Esophagus squamous epithelium (tissue), 5 donors: ENCODE data around the gene GABRG3. TPM values are rescaled to one million over a fixed set of nuclear protein-coding genes. Genes with fewer than 3 reads are reported as not detected.

Experiments used
- DNase-seq: peaks from one replicate; lab custom pipeline; 2025; lab: John Stamatoyannopoulos, UW
- H3K27ac ChIP-seq, 4 donors: fragments of 200-600 bp; sonication (generic); one replicate each; pipeline ENCODE4 v1.5.1; 2016 to 2019; ENCODE audit warnings: mild to moderate bottlenecking in 1 of 4
- H3K27me3 ChIP-seq, 4 donors: fragments of 200-600 bp; sonication (generic); 1 replicate in 3 of 4; 2 replicates in 1 of 4; pipeline versions ENCODE4 v1.5.1 to v1.6.0; 2017 to 2021; ENCODE audit warnings: antibody characterized with exemption in 1 of 4
- H3K36me3 ChIP-seq, 3 donors: fragments of 200-600 bp; sonication (generic); one replicate each; pipeline ENCODE4 v1.5.1; 2016 to 2019
- H3K4me1 ChIP-seq, 3 donors: fragments of 200-600 bp; sonication (generic); one replicate each; pipeline ENCODE4 v1.5.1; 2017 to 2019
- H3K4me3 ChIP-seq, 4 donors: fragments of 200-600 bp; sonication (generic); 1 replicate in 3 of 4; 2 replicates in 1 of 4; pipeline ENCODE4 v1.5.1; 2016 to 2019; ENCODE audit warnings: mild to moderate bottlenecking in 2 of 4, moderate library complexity in 1 of 4
- H3K9me3 ChIP-seq, 3 donors: fragments of 200-600 bp; sonication (generic); one replicate each; pipeline ENCODE4 v1.5.1; 2016 to 2019
- POLR2A ChIP-seq, 4 donors: fragments of 450-650 bp; IDR thresholded peaks; one replicate each; pipeline ENCODE4 v1.6.1; 2017; ENCODE audit warnings: antibody characterized with exemption in 4 of 4, mild to moderate bottlenecking in 4 of 4, moderate library complexity in 3 of 4
- WGBS, 2 donors: methylation state at CpG; one replicate each; pipeline ENCODE4 v1.1.5; 2018; 5-methylcytosine and 5-hydroxymethylcytosine counted together
- intact Hi-C: fragments of 100-400 bp; cut with DNase I; formaldehyde crosslinking; loops from one replicate; pipeline ENCODE4 v1.15.0; 2022
- total RNA-seq, 4 donors: library from RNA; depleted of rRNA; stranded (reverse); fragments of >200 nt; gene quantifications; one replicate each; pipeline ENCODE4 v1.1.0, GENCODE V29; 2016
- TF ChIP-seq, protein P1 (sequence below), 6 experiments: fragments of 450-650 bp in 4 of 6; fragments of 200-600 bp in 2 of 6; sonication (generic) in 2 of 6; IDR thresholded peaks; one replicate each; pipeline ENCODE4 v1.5.1; 2016 to 2019; ENCODE audit warnings: antibody characterized with exemption in 6 of 6, mild to moderate bottlenecking in 4 of 6, moderate library complexity in 4 of 6
- donor health status: DM: yes; HTN: yes; CAD: no.

GABRG3 gene
- total RNA-seq, 4 donors from 2014 or later, result 0.04 to 0.08 TPM; not detected in 2

DNA sequence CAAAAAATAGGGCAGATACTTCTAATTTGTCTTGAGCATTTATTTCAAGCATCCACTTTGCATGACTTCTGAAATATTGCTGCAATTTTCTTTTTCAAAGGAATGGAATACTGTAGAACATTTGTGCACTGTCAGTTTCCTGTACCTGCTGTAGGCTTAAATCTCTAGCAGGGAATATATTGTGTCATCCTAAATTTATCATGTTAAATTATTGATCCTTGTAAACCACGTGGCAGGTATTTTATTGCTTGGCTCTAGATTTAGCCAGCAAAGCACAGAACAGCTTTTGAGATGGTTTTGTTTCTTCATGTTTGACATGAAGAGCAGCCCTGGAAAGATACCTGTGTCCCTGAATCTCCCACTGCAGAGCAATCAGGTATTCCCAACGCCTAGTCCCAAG, 470.1 kb downstream of the GABRG3 start:
- Histone ChIP-seq H3K27ac (no peak overlapping the region), H3K4me3 (no peak overlapping the region), H3K36me3 (no peaks in the 10 kb centered on the region), H3K4me1 (no peaks in the 10 kb centered on the region), H3K27me3 (no peaks in the 10 kb centered on the region), H3K9me3 (no peaks in the 10 kb centered on the region)
- TF ChIP-seq, protein P1, sequence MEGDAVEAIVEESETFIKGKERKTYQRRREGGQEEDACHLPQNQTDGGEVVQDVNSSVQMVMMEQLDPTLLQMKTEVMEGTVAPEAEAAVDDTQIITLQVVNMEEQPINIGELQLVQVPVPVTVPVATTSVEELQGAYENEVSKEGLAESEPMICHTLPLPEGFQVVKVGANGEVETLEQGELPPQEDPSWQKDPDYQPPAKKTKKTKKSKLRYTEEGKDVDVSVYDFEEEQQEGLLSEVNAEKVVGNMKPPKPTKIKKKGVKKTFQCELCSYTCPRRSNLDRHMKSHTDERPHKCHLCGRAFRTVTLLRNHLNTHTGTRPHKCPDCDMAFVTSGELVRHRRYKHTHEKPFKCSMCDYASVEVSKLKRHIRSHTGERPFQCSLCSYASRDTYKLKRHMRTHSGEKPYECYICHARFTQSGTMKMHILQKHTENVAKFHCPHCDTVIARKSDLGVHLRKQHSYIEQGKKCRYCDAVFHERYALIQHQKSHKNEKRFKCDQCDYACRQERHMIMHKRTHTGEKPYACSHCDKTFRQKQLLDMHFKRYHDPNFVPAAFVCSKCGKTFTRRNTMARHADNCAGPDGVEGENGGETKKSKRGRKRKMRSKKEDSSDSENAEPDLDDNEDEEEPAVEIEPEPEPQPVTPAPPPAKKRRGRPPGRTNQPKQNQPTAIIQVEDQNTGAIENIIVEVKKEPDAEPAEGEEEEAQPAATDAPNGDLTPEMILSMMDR (IDR thresholded peaks at IDR 0.05), result no peak
- TF ChIP-seq POLR2A (IDR thresholded peaks at IDR 0.05), result no peak
- DNase-seq, result no peak
- 67 to 71% methylated on average over 1 to 2 of the region's 2 CpGs for WGBS, 2 donors
- intact Hi-C loops, result no loop called here

DNA sequence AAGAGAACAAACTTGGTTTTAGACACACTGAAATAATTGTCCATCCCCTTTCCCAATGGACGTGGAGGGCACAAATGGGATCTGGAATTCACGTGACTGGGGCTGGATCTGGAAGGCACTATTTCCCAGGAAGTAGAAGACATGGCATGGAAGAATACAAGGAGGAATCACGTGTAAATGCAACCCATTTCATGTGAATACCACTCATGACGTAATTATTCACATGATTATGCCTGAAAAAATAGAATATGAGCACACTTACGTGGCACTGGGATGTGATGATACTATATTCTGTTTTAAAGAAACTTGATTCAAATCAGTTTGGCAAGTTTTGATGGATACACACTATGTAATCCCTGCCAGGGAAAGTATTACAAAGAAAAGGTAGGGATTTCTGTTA, 477.3 kb downstream of the GABRG3 start:
- no peak for DNase-seq
- TF ChIP-seq, protein P1 (IDR thresholded peaks at IDR 0.05), result no peak
- TF ChIP-seq POLR2A (IDR thresholded peaks at IDR 0.05), result no peak
- Histone ChIP-seq H3K9me3 (no peaks in the 10 kb centered on the region), H3K36me3 (no peaks in the 10 kb centered on the region), H3K27ac (peak overlapping the region in 3 of 4 donors; percentile 61 to 74 (median 72)), H3K4me3 (no peak overlapping the region), H3K27me3 (no peaks in the 10 kb centered on the region), H3K4me1 (peaks cover 4 to 26% (median 8%) of the 10 kb centered on the region in 3 donors)
- WGBS, 2 donors, result 62 to 65% methylated on average over 5 of the region's 5 CpGs
- intact Hi-C loops, result no loop called here

DNA sequence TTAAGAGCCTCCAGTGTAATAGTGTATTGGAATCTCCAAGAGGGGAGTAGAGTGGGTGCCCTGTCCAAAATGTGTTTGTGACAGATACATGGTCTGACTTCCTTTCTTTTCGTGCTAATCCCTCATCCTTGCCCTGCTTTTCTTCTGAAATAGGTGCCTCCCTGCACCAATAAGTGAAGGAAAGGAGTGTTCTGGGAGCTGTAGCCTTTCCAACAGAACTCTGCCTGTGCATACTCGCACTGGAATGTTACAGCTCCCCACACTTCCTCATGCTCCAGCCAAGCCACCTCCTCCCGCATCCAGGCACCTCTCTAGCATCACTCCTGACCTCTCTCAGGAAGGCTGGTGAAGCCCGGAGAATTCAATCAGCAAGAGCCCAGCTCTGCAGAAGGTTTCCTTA, 478.0 kb downstream of the GABRG3 start:
- no peak for DNase-seq
- intact Hi-C loops, result no loop called here
- H3K36me3 ChIP-seq, result no peaks in the 10 kb centered on the region

DNA sequence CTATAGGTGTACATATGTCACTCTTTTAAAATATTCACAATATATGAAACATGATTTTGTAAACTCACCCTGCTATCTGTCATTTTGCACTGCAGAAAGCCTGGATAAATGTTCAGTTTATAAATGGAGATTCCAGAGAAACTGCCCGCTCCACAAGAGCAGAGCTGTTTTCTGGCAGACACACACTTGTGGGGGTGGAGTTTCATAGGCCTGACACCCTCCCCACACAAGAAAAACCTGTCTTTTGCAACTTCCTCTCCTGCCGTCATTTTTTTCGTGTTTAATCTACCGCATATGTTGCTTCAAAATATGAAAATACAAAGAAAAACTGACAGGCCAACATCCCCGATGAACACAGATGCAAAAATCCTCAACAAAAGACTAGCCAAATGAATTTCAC, 479.0 kb downstream of the GABRG3 start:
- no peak for DNase-seq
- Histone ChIP-seq H3K9me3 (no peaks in the 10 kb centered on the region), H3K4me3 (no peak overlapping the region), H3K27me3 (no peaks in the 10 kb centered on the region), H3K27ac (peak overlapping the region; percentile 34 to 74 (median 66)), H3K36me3 (no peaks in the 10 kb centered on the region), H3K4me1 (peaks cover 4 to 31% (median 8%) of the 10 kb centered on the region in 3 donors)
- intact Hi-C loops, result no loop called here
- TF ChIP-seq, protein P1 (IDR thresholded peaks at IDR 0.05), result no peak
- TF ChIP-seq POLR2A (IDR thresholded peaks at IDR 0.05), result no peak
- 12 to 35% methylated on average over 5 of the region's 5 CpGs for WGBS, 2 donors

More for the DNA sequence above, 478.0 kb downstream of the GABRG3 start:
- Histone ChIP-seq H3K4me1 (peaks cover 4 to 26% (median 8%) of the 10 kb centered on the region in 3 donors), H3K27ac (peak overlapping the region in 3 of 4 donors; percentile 61 to 74 (median 72)), H3K4me3 (no peak overlapping the region), H3K27me3 (no peaks in the 10 kb centered on the region), H3K9me3 (no peaks in the 10 kb centered on the region)
- 4 to 9% methylated on average over 2 to 4 of the region's 4 CpGs for WGBS, 2 donors
- TF ChIP-seq, protein P1 (IDR thresholded peaks at IDR 0.05), result no peak
- no peak for TF ChIP-seq POLR2A (IDR thresholded peaks at IDR 0.05)

DNA sequence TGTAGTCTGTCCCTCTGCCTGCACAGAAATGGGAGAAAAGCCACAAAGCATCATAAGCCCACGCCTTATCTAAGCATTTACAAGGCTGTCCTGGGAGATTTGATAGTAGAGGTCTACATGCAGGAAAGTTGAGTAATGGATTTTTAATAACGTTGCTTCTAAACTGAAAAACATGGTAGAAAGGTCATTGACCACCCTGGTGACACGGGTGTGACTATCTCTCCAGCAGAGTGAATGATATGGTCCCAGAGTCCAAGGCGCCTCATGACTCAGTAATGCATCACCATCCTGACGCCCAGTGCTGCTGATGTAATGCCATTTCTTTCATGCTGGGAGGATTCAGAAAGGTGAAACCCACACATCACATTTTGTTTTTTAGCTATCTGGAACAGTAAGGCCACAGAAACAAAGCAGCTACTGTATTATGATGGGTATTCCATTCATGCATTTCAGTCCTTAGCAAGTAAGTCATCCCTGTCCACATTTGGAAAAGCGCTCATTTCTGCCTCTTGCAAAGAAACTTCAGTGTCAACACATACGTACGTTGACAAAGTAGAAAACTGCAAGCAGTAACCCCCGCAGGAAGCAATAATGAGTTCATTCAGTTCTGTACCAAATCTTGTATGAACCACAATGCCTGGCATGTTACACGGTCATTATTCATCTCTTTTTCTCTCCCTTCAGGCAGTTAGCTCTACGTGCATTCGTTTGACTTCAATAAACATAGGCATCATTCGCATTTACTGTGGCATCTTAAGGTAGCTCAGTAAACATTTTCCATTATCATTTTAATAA, 483.5 kb downstream of the GABRG3 start:
- no peak for DNase-seq
- intact Hi-C loops, result no loop called here
- no peaks in the 10 kb centered on the region for H3K9me3 ChIP-seq
- 34 to 41% methylated on average over 10 to 13 of the region's 13 CpGs for WGBS, 2 donors
- H3K27me3 ChIP-seq, result no peaks in the 10 kb centered on the region
- H3K4me3 ChIP-seq, result no peak overlapping the region
- no peaks in the 10 kb centered on the region for H3K36me3 ChIP-seq
- TF ChIP-seq, protein P1 (IDR thresholded peaks at IDR 0.05), result no peak
- no peak for TF ChIP-seq POLR2A (IDR thresholded peaks at IDR 0.05)
- peak overlapping the region in 1 of 4 donors; percentile 46 for H3K27ac ChIP-seq
- H3K4me1 ChIP-seq, result peaks cover 0 to 17% (median 4%) of the 10 kb centered on the region in 3 donors
